GM21423 (cell line): ENCODE measurements around the gene CASKIN1.

Source experiments
- ATAC-seq: cut with Tn5 transposase; IDR thresholded peaks from one replicate; pipeline ENCODE4 v1.9.1; 2021; ENCODE audit warnings: mild to moderate bottlenecking, moderate library complexity; ENCODE audit not compliant: unreplicated experiment

The CASKIN1 gene

GRCh38 chr16:2233872-2234812 lies 37.7 kb upstream of the CASKIN1 start:
- ATAC-seq, result no peak

- ATAC-seq, result no peak
Measured at GRCh38 chr16:2233046-2233775, 36.8 kb upstream of the CASKIN1 start.

- ATAC-seq, result no peak
Measured at GRCh38 chr16:2232094-2232990, 35.9 kb upstream of the CASKIN1 start.

- no peak for ATAC-seq
Measured at GRCh38 chr16:2231016-2231931, 34.9 kb upstream of the CASKIN1 start.

DNA sequence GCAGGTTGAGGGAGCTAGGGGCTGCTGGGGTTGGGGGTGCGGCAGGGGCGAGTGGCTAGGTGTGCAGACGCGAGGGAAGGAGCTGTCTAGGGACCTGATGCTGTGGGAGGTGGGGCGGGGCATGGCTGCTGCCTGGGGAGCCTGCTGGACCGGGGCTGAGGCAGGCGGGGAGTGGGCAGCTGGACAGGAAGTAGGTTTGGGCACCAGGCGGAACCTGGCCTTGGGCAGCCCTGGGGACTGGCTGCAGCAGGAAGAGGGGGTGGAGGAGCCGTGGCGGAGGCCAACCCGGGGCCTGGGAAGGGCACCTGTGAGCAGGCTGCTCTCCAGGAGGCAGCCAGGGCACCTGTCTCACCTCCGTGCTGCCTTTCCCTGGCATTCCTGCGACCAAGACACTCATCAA lies 34.0 kb upstream of the CASKIN1 start:
- ATAC-seq, result no peak

- ATAC-seq, result no peak
Measured at GRCh38 chr16:2229632-2230250, 33.3 kb upstream of the CASKIN1 start.

- ATAC-seq, result no peak
Measured at GRCh38 chr16:2229091-2229490, 32.7 kb upstream of the CASKIN1 start.

GRCh38 chr16:2228161-2228824 lies 31.9 kb upstream of the CASKIN1 start:
- no peak for ATAC-seq

DNA sequence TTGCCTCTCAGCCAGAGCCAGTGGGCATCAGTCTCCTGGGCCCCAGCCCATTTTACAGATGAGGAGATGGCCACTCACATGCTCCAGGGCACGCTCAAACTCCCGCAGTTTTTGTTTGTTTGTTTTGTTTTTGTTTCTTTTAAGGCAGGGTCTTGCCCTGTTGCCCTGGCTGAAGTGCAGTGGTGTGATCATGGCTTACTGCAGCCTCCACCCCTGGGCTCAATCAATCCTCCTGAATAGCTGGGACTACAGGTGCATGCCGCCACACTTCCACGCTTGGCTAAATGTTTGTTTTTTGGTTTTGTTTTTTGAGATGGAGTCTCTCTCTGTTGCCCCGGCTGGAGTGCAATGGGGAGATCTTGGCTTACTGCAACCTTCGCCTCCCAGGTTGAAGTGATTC lies 30.5 kb upstream of the CASKIN1 start:
- ATAC-seq, result no peak

- ATAC-seq, result no peak
Measured at GRCh38 chr16:2226245-2226793, 29.9 kb upstream of the CASKIN1 start.

DNA sequence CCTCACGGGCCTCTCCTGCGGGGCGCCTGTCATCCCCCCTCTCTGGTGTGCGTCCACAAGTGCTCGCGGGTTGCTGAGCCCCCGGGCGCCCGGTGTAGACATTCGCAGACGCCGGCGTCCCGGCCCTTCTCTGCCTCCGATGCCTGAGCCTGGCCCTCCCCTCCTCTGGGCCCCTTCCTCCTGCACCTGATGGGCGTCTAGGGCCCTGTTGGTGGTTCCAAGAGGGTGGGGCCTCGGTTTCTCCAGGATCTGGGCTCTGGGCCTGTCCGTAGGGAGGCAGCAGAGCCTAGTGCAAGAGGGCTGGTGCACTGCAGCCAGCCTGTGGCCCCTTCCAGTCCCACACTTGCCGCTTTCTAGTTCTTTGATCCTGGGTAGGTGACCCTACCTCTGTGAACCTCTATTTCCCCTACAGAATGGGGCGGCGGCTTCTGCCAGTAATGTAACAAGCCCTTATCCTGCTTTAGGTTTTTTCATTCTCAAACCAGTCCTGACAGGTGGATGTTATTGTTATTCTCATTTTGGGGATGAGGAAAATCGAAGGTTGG lies 27.6 kb upstream of the CASKIN1 start:
- ATAC-seq, result peak; percentile 19

GRCh38 chr16:2223221-2223941 lies 27.0 kb upstream of the CASKIN1 start, which contains the start of gene E4F1:
E4F1 (plus strand) TSS chr16:2223591; CDS start chr16:2223614, 23 bp downstream.
- peak; percentile 92 for ATAC-seq

DNA sequence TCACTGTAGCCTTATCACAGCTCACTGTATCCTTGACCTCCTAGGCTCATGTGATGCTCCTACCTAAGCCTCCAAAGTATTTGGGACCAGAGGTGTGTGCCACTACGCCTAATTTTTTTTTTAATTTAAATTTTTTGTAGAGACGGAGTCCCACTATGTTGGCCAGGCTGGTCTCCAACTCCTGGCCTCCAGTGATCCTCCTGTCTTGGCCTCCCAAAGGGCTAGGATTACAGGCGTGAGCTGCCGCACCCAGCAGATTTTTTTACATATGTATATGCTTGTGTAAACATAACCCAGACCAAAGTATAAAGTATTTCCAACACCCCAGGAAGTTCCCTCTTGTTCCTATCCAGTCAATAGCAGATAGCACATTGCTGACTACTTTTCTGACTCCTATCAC lies 19.9 kb upstream of the CASKIN1 start:
- no peak for ATAC-seq

DNA sequence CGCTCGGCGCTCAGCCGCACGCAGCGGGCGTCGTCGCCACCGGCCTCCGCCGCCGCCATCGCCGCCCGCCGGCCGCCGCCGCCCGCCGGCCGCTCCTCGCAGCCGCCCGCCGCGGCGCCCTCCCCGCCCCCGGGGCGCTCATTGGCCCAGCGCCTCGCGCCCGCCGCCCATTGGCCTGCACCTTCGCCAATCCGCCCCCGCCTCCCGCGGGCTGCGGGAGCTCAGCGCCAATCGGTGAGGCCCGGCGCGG lies 18.2 kb upstream of the CASKIN1 start, which contains the start of gene PGP:
TSS of gene PGP (minus strand) at position 122 of the 250 bp plus-strand sequence. CDS start at position 59, 63 bp downstream.
- ATAC-seq, result peak; percentile 81

- peak; percentile 5 for ATAC-seq
Measured at GRCh38 chr16:2213817-2214718, 17.7 kb upstream of the CASKIN1 start.

- no peak for ATAC-seq
Measured at GRCh38 chr16:2212362-2213324, 16.2 kb upstream of the CASKIN1 start.
